ENCODE data around the gene COX17. TPM values are rescaled to one million over a fixed set of nuclear protein-coding genes. Genes with fewer than 3 reads are reported as not detected.

Gene COX17
- total and polyA plus RNA-seq, 5 experiments from 2014 or later: 28.8 to 57.6 (median 53.2) TPM

DNA sequence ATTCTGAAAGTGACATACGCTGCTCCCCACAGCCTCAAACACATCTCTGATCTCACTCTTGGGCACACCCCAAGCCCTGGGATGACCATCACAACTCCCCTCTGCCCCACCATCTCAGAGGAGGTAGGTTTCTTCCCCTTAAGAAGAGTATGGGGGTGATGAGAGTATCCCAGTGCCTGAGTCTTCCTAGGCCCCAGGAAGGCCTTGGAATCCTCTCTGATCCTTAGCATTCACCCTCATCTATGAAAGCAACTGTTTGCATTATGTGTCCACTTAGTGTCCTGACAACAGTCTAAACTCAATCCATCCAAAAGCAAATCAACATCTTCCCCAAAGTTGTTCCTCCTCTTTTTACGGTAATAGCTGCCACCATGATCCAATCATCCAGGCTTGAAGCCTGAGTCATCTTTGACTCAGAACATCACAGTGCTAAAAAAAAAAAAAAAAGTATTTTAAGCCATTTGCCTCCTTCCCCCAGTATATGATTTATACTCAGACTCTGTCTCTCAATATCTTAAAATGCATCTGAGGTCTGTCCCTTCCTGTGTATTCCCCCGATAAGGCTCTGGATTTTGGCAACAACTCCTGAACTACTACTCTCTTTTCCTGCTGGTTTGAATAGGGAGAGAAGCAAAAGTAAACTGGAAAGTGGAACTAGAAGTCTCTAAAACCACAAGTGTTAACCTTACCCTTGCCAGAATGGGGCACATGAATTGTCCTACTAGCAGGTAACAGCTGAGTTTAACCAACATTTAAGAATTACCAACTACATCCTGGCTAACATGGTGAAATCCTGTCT is 39.3 kb downstream of the COX17 start:
- Mint-ChIP-seq H3K36me3 (peaks cover 5 to 28% (median 21%) of the 10 kb centered on the region in 3 donors), H3K27me3 (peaks cover 0 to under 1% (median 0%) of the 10 kb centered on the region in 5 donors), H3K27ac (peak overlapping the region in 2 of 10 donors; percentile 29 to 75), H3K9me3 (no peaks in the 10 kb centered on the region), H3K4me3 (peak overlapping the region in 1 of 10 donors; percentile 21), H3K4me1 (peaks cover 0 to 16% (median 5%) of the 10 kb centered on the region in 4 donors)
- ATAC-seq (no peak), DNase-seq (no peak)
- POLR2A ChIA-PET: interaction anchor here (0.7 kb wide), 1 partner anchor 26 kb away, joined by 4 read pairs; no protein-coding TSS in a partner anchor

DNA sequence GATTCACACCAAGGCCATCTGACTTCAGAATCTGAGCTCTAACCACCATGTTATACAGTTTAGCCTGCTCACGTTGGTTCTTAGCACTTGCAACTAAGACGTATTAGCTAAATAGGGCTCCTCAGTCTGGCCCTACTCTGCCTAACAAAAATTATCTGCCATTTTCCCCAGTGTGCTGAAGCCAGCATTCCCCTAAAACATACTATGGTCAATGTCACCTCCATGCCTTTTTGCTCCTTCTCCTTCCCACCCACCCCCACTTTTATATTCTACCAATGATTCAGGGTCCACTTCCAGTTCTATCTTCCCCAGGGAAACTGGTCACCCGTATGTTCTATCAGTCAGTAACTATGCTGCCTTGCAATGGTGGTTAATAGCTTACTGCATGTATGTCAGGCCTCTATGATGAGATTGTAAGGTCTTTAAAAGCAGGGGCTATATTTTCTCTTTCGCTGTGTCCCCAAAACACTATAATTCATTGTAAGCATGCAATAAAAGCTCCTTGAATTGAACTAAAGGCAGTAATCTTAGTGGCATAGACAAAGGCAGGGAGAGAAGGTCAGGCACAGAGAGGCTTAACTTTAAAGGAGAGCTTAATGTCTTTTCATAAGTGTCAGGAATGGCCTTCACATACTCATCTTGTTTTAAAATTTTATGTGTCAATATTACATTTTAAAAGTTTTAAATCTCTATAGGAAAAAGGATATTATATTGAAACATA is 40.2 kb downstream of the COX17 start:
- ATAC-seq: no peak
- POLR2A ChIA-PET: no interaction called here
- DNase-seq: no peak
- no peaks in the 10 kb centered on the region for H3K9me3 Mint-ChIP-seq
- peaks cover 5 to 23% (median 12%) of the 10 kb centered on the region in 3 donors for H3K36me3 Mint-ChIP-seq
- no peak overlapping the region for H3K4me3 Mint-ChIP-seq
- no peak overlapping the region for H3K27ac Mint-ChIP-seq
- H3K27me3 Mint-ChIP-seq: peaks cover 0 to 2% (median 0%) of the 10 kb centered on the region in 5 donors
- peaks cover 0 to 19% (median 5%) of the 10 kb centered on the region in 4 donors for H3K4me1 Mint-ChIP-seq

DNA sequence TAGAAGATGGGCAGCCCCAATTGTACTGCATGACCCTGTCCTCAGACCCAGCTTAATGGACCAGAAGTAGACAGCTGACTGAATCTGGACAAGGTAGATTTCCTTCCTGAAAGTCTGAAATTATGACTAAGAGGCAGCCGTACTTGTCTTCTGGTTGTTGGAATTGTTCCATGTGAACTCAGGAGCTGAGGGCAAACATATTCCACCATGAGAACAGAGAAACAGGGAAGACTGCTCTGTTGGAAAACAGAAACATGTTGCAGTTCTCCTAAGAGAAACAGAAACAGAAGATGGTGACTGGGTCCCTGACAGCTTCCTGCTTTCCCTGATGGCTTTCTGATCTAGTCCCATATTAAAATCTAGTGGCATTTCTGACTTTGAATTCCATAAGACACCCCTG is 41.0 kb downstream of the COX17 start:
- H3K27ac Mint-ChIP-seq: no peak overlapping the region
- H3K4me3 Mint-ChIP-seq: no peak overlapping the region
- POLR2A ChIA-PET: no interaction called here
- H3K9me3 Mint-ChIP-seq: no peaks in the 10 kb centered on the region
- peaks cover 2 to 17% (median 9%) of the 10 kb centered on the region in 3 donors for H3K36me3 Mint-ChIP-seq
- peaks cover 0 to 19% (median 5%) of the 10 kb centered on the region in 4 donors for H3K4me1 Mint-ChIP-seq
- ATAC-seq (no peak), DNase-seq (no peak)
- peaks cover 0 to 2% (median 0%) of the 10 kb centered on the region in 5 donors for H3K27me3 Mint-ChIP-seq

GRCh38 chr3:119635719-119636118 is 41.5 kb downstream of the COX17 start:
- no peak overlapping the region for H3K27ac Mint-ChIP-seq
- ATAC-seq (no peak), DNase-seq (no peak)
- H3K27me3 Mint-ChIP-seq: peaks cover 0 to 4% (median 0%) of the 10 kb centered on the region in 5 donors
- peaks cover 0 to 12% (median 9%) of the 10 kb centered on the region in 3 donors for H3K36me3 Mint-ChIP-seq
- POLR2A ChIA-PET: no interaction called here
- no peak overlapping the region for H3K4me3 Mint-ChIP-seq
- H3K9me3 Mint-ChIP-seq: no peaks in the 10 kb centered on the region
- peaks cover 0 to 19% (median 5%) of the 10 kb centered on the region in 4 donors for H3K4me1 Mint-ChIP-seq

- Mint-ChIP-seq H3K27ac (no peak overlapping the region), H3K4me1 (peaks cover 2 to 17% (median 2%) of the 10 kb centered on the region in 4 donors), H3K27me3 (peaks cover 0 to 16% (median 2%) of the 10 kb centered on the region in 5 donors), H3K36me3 (peaks cover 0 to 4% (median 1%) of the 10 kb centered on the region in 3 donors), H3K9me3 (no peaks in the 10 kb centered on the region), H3K4me3 (no peak overlapping the region)
- DNase-seq (no peak), ATAC-seq (no peak)
- POLR2A ChIA-PET: no interaction called here
These were observed 44.4 kb downstream of the COX17 start for GRCh38 chr3:119632829-119633228.

DNA sequence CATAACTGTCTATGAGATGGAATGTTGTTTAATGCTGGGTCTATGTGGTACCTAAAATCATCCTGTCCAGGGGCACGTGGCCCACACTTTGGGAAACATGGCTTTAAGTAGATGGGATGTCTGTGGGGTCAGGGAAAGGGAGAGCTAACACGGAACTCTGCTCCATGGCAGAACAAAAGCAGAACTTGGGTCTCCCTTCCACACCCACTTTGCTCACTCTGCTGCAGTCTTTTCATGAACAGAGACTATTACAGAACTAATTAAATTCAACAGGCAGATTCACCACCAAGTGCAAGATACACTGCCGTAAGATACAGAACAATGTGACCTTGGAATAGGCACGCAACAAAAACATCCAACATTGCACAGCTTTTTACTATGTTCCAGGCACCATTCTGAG is 45.0 kb downstream of the COX17 start:
- H3K9me3 Mint-ChIP-seq: no peaks in the 10 kb centered on the region
- no peak for ATAC-seq
- peaks cover 0 to 4% (median 0%) of the 10 kb centered on the region in 3 donors for H3K36me3 Mint-ChIP-seq
- H3K27ac Mint-ChIP-seq: no peak overlapping the region
- no peak for DNase-seq
- POLR2A ChIA-PET: no interaction called here
- no peak overlapping the region for H3K4me3 Mint-ChIP-seq
- H3K27me3 Mint-ChIP-seq: peaks cover 0 to 16% (median 2%) of the 10 kb centered on the region in 5 donors
- peaks cover 6 to 20% (median 7%) of the 10 kb centered on the region in 4 donors for H3K4me1 Mint-ChIP-seq

DNA sequence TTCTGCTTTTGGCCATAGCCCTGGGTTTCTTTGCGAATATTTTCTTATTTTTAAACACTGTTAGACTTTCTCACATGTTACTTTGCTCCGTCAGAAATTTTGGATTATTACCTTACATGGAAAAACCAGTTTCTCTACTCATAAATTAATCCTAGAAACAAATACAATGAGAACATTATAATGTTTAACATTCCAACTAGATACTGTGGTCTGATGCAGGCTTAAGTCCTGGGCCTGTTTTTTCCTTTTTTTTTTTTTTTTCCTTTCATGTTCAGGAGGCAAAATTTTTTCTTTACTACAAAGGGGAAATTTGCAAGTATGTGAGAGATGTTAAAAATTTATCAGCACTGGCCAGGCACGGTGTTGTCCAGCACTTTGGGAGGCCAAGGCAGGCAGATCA is 45.7 kb downstream of the COX17 start:
- Mint-ChIP-seq H3K9me3 (no peaks in the 10 kb centered on the region), H3K27ac (no peak overlapping the region), H3K4me3 (no peak overlapping the region), H3K27me3 (peaks cover 0 to 19% (median 2%) of the 10 kb centered on the region in 5 donors), H3K4me1 (peaks cover 4 to 26% (median 7%) of the 10 kb centered on the region in 4 donors), H3K36me3 (peaks cover 0 to 4% (median 0%) of the 10 kb centered on the region in 3 donors)
- DNase-seq: no peak
- no peak for ATAC-seq
- POLR2A ChIA-PET: no interaction called here

DNA sequence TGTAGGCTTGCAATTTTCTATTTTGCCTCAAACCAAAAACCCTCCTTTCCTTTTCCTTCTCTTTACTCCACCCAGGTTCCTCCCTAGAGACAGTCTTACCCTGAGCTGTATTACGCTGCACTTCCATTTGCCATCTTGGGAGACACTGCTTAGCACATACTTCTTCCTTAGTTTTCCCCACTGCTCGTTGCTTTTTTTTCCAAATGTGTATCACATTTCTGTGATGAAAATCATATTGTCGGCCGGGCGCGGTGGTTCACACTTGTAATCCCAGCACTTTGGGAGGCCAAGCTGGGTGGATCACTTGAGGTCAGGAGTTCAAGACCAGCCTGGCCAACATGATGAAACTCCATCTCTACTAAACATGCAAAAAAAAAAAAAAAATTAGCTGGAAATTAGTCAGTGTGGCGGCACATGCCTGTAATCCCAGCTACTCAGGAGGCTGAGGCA is 46.3 kb downstream of the COX17 start:
- no peak for DNase-seq
- no peak for ATAC-seq
- peaks cover 4 to 26% (median 7%) of the 10 kb centered on the region in 4 donors for H3K4me1 Mint-ChIP-seq
- POLR2A ChIA-PET: no interaction called here
- H3K9me3 Mint-ChIP-seq: no peaks in the 10 kb centered on the region
- peaks cover 0 to 25% (median 3%) of the 10 kb centered on the region in 5 donors for H3K27me3 Mint-ChIP-seq
- H3K36me3 Mint-ChIP-seq: peaks cover 0 to 3% (median 0%) of the 10 kb centered on the region in 3 donors
- no peak overlapping the region for H3K4me3 Mint-ChIP-seq
- no peak overlapping the region for H3K27ac Mint-ChIP-seq

DNA sequence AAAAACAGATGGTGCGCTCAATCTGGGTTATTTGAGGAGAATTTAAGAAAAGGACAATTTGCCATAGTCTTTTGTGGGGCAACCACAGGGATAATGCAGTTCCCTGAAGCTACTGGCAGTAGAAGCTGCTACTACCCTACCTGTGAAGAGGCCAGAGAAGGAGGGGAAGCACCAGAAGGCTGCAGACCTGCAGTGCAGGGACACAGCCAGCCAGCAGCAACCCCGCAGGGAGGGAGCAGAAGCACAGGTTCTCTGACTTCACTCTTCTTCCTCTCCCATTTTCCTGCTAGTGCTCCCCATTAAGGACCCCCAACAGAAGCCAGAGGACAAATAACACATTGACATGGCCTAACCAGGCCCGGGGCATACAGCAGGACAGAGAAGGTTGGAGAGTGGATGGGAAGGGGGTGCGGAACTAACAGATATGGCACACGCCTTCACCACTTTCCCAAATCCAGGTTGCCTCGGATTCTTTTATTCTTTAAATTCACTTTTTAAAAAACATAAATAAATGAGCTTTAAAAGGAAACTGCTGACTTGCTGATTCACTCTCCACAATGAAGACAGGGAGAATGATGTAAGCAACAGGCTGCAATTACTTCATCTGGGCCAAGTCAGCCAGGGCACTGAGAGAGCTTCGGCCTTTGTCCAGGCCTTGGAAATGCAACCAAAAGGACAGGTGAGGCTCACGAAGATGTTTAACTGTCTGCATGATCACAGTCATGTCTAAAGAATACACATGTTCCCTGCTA is 46.9 kb downstream of the COX17 start:
- no peaks in the 10 kb centered on the region for H3K9me3 Mint-ChIP-seq
- no peak overlapping the region for H3K4me3 Mint-ChIP-seq
- ATAC-seq (no peak), DNase-seq (no peak)
- H3K4me1 Mint-ChIP-seq: peaks cover 4 to 26% (median 7%) of the 10 kb centered on the region in 4 donors
- POLR2A ChIA-PET: no interaction called here
- H3K36me3 Mint-ChIP-seq: no peaks in the 10 kb centered on the region
- H3K27ac Mint-ChIP-seq: no peak overlapping the region
- peaks cover 0 to 31% (median 4%) of the 10 kb centered on the region in 5 donors for H3K27me3 Mint-ChIP-seq

DNA sequence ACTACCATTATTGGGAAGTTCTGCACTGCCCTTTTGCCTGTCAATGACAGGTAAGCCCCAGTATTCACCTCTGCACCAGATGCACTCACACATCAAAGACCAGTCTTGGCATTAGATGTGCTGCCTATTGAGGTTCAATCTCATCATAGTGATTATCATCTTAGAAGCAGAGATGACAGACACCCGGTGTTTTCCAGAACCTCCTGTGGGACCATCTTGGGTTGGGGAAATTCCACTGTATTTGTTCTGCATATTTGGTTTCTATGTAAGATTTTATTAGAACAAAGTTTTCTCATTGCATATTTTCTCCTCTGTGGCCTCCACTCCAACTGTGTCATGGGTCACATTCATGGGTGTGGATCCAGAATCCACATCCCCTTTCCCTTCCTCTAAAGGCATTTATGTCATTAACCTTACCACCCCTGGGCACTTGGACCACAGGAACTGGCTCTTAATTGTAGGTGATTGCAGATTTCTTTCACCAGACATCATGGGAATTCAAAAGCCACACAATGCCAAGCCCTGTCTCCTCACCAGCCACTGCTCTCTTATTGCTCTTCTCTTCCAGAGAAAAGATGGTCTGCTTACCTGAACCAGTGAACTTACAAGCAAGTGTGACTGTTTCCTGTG is 48.3 kb downstream of the COX17 start:
- peaks cover 4 to 26% (median 7%) of the 10 kb centered on the region in 4 donors for H3K4me1 Mint-ChIP-seq
- no peak overlapping the region for H3K27ac Mint-ChIP-seq
- H3K4me3 Mint-ChIP-seq: no peak overlapping the region
- DNase-seq: no peak
- H3K9me3 Mint-ChIP-seq: no peaks in the 10 kb centered on the region
- ATAC-seq: no peak
- H3K36me3 Mint-ChIP-seq: no peaks in the 10 kb centered on the region
- POLR2A ChIA-PET: no interaction called here
- H3K27me3 Mint-ChIP-seq: peaks cover 0 to 37% (median 7%) of the 10 kb centered on the region in 5 donors

DNA sequence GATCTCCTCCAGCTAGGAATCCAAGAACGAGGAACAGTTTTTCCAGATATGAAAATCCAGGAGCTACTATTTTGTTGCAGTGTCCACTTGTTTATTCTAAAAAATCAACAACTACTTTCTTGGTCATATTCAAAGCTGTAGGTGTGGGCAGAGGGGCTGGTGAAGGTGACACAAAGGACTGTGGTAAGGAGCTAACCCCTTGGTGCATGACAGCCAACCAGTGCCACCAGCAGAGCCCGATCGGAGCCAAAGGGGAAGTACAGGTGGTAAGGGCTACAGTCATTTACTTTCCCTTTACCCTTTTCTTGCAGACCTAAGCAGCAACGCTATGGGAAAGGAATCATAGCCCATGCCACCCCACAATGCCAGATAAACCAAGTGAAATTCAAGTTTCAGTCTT is 48.8 kb downstream of the COX17 start:
- H3K36me3 Mint-ChIP-seq: no peaks in the 10 kb centered on the region
- POLR2A ChIA-PET: no interaction called here
- DNase-seq: no peak
- H3K9me3 Mint-ChIP-seq: no peaks in the 10 kb centered on the region
- ATAC-seq: no peak
- H3K27me3 Mint-ChIP-seq: peaks cover 0 to 37% (median 7%) of the 10 kb centered on the region in 5 donors
- peak overlapping the region in 1 of 10 donors; percentile 19 for H3K27ac Mint-ChIP-seq
- H3K4me1 Mint-ChIP-seq: peaks cover 4 to 26% (median 7%) of the 10 kb centered on the region in 4 donors
- H3K4me3 Mint-ChIP-seq: no peak overlapping the region

DNA sequence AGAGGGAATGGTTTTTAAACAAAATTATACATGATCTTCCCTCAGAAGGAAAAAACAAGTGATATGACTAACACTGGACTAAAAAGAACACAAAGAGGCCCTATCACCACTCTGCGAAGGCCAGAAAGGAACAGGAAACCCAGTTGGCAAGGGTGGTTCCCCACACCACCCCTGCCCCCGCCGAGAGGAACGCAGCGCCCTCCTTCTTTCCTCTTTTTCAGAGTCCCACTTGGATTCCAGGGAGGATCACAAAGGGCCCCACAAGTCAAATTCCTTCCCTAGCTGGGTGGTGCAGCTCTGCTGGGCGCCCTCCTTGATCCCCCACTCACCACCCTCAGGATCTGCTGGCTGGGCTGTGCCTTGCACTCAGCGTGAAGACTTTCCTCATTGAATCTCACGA is 49.7 kb downstream of the COX17 start:
- POLR2A ChIA-PET: no interaction called here
- Mint-ChIP-seq H3K9me3 (no peaks in the 10 kb centered on the region), H3K4me1 (peaks cover 4 to 26% (median 7%) of the 10 kb centered on the region in 4 donors), H3K4me3 (peak overlapping the region in 1 of 10 donors; percentile 24), H3K27ac (peak overlapping the region in 1 of 10 donors; percentile 66), H3K36me3 (no peaks in the 10 kb centered on the region), H3K27me3 (peaks cover 0 to 37% (median 7%) of the 10 kb centered on the region in 5 donors)
- peak in 1 of 2 donors; percentile 39 for ATAC-seq
- DNase-seq: no peak
